NB4 (cell line): Measurements from ENCODE around the gene TAF8.
A peak's percentile ranks its signal among the peaks of the same experiment; 100 is the strongest.

Source experiments
- DNase-seq: peaks from one replicate; pipeline ENCODE4 v3.0.0; 2010; ENCODE audit warnings: low read depth
- H3K4me3 ChIP-seq: one replicate; pipeline ENCODE4 v1.5.1; 2011; ENCODE audit warnings: mild to moderate bottlenecking, low read depth, low read length, moderate library complexity
- MYC ChIP-seq: IDR thresholded peaks from 2 replicates; pipeline ENCODE4 v1.6.1; 2011; ENCODE audit warnings: low read depth, low read length
- POLR2A ChIP-seq: IDR thresholded peaks from 2 replicates; pipeline ENCODE4 v1.6.1; 2011; ENCODE audit warnings: mild to moderate bottlenecking; ENCODE audit not compliant: insufficient read length; ENCODE audit errors: extremely low read depth
- TF ChIP-seq, protein P1 (sequence below): IDR thresholded peaks from one replicate; pipeline ENCODE4 v1.5.1; 2012; ENCODE audit warnings: low read depth, low read length
- TF ChIP-seq, protein P2 (sequence below): IDR thresholded peaks from 2 replicates; pipeline ENCODE4 v1.6.1; 2011; ENCODE audit warnings: low read depth, low read length

Gene TAF8

DNA sequence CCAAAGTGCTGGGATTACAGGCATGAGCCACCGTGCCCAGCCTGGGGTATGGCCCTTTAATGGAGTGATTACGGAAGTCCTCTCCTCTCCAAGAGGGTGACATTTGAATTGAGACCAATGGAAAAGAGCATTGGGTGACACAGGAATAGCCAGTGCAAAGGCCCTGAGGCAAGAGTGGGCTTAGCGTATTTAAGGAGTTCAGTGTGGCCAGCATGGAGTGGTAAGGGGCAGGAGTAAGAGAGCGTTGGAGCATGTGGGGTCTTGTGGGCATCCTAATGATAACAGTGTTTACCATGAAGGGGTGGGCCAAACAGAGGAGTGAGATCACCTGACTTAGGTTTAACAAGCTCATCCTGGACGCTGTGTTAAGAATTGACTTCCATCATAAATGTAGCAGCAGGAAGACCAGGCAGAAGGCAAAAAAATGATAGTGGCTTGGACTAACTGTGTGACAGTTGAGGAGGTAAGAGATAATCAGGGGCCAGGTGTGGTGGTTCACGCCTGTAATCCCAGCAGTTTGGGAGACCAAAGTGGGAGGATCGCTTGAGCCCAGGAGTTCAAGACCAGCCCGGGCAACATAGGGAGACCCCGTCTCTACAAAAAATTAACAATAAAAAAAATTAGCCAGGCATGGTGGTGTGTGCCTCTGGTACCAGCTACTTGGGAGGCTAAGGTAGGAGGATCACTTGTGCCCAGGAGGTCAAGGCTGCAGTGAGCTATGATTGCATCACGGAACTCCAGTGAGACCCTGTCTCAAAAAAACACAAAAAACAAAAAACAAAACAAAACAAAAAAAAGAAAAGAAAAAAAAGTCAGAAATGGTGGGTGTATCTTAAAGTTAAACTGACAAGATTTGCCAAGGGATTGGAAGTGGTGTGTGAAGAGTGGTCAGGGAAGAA lies 40.7 kb downstream of the TAF8 start:
- H3K4me3 ChIP-seq = no peak overlapping the region
- TF ChIP-seq, protein P1, sequence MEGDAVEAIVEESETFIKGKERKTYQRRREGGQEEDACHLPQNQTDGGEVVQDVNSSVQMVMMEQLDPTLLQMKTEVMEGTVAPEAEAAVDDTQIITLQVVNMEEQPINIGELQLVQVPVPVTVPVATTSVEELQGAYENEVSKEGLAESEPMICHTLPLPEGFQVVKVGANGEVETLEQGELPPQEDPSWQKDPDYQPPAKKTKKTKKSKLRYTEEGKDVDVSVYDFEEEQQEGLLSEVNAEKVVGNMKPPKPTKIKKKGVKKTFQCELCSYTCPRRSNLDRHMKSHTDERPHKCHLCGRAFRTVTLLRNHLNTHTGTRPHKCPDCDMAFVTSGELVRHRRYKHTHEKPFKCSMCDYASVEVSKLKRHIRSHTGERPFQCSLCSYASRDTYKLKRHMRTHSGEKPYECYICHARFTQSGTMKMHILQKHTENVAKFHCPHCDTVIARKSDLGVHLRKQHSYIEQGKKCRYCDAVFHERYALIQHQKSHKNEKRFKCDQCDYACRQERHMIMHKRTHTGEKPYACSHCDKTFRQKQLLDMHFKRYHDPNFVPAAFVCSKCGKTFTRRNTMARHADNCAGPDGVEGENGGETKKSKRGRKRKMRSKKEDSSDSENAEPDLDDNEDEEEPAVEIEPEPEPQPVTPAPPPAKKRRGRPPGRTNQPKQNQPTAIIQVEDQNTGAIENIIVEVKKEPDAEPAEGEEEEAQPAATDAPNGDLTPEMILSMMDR = no peak
- TF ChIP-seq POLR2A (no peak), MYC (no peak)
- TF ChIP-seq, protein P2, sequence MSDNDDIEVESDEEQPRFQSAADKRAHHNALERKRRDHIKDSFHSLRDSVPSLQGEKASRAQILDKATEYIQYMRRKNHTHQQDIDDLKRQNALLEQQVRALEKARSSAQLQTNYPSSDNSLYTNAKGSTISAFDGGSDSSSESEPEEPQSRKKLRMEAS = no peak
- DNase-seq = no peak

DNA sequence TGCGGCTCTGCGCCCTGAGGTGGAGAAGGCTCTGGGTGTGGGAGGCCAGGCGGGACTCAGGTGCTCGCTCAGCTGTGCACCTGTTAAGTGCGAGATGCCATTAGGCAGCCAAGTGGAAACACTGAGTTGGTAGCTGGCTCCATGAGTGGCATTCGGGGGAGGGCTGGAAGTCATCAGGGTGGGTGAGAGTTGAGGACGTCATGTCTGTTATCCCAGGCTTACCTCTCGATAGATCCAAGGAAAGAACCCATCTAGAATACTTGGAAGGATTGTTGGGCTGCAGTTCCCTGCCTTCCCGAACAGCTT lies 41.3 kb downstream of the TAF8 start:
- no peak overlapping the region for H3K4me3 ChIP-seq
- DNase-seq = no peak
- TF ChIP-seq MYC = no peak
- TF ChIP-seq, protein P2 = no peak
- no peak for TF ChIP-seq POLR2A
- TF ChIP-seq, protein P1 = no peak

DNA sequence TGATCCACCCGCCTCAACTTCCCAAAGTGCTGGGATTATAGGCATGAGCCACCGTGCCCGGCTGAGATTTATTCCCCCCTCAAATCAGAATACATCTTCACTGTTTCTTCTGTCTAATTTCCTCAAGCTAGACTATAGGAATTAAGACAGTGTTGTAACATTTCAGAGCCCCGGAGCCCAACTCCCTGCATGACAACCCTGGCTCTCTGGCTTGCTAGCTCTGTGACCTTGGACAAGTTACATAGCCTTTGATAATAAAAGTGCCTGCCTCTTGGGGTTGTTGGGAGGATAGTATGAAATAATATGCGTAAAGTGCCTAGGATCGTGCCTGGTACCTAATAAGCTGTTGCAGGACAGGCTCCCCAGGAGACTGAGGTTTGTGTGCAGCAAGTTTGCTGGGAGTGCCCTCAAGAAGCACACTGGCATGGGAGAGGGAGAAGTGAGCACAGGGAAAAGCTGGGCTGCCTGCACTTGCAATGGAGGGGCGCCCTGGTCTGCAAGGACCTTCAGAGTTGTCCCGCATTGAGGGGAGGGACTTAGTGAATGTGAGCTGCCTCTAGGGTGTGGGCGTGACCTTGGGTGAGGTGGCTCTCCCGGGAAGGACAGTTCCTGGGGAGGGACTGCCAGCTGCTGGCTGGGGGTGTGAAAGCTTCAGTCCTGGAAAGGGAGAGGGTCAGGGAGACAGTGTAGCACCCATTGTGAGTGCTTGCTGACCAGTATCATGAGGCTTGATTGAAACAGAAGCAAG lies 43.4 kb downstream of the TAF8 start:
- peak; percentile 25 for DNase-seq
- TF ChIP-seq, protein P2 = no peak
- TF ChIP-seq POLR2A = no peak
- no peak for TF ChIP-seq MYC
- TF ChIP-seq, protein P1 = no peak
- H3K4me3 ChIP-seq = no peak overlapping the region

DNA sequence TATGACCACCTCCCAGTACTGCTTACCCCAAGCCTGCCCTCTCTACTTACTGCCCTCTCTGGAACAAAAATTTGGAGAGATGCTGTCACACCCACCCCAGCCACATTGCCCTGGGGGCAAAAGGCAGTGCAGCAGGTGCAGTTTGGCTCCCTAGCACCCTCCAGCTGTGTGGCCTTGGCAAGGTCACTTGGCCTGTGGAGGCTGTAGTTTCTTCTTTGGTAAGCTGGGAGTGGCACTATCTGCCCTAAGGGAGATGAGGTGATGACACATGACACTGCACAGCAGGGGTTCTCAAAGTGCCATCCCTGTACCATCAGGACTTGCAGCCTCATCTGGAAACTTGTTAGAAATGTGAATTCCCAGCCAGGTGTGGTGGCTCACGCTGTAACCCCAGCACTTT lies 44.8 kb downstream of the TAF8 start:
- DNase-seq = peak; percentile 21
- TF ChIP-seq MYC = no peak
- H3K4me3 ChIP-seq = no peak overlapping the region

DNA sequence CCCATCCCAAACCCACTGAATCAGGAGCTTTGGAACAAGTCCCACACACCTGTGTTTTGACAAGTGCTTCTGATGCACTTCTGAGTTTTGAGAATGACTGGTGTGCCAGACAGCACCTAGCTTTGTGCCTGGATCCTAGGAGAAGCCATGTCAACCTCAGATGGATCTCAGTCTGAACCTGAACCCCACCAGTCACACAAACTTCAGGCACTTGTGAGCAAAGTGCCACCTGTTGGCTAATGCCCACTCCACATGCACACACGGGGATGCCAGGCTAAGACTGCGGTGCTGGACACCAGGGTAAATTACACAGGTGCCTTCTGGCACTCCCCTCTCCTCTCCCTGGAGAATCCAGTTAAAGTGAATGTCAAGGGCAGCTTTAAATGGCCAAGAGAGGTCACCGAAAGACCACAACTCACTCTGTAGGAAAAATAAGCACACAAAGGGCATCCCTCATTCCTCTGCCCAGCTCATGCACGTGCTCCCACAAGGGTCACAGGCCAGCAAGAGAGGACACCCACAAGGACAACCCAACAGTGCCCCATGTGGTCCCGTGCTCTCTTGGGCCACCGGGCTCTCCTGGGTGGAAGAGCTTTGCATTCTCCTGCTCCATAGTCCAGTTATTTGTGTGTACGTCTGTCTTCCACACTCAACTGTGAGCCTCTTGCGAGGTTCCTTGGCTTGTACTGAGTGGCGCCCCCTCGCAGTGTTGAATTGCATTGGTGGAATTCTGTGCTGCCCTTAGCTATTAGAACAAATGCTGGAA lies 45.6 kb downstream of the TAF8 start:
- H3K4me3 ChIP-seq = no peak overlapping the region
- TF ChIP-seq, protein P1 = peak; percentile 15
- TF ChIP-seq, protein P2 = no peak
- TF ChIP-seq MYC (no peak), POLR2A (no peak)
- no peak for DNase-seq
